Femur (tissue), 1 donor: ENCODE measurements around the gene HEBP1.
A peak's percentile ranks its signal among the peaks of the same experiment; 100 is the strongest.

ENCODE experiments used
- DNase-seq: peaks from one replicate; pipeline ENCODE4 v3.0.0-alpha.2; 2017

Gene HEBP1

GRCh38 chr12:12987421-12987820 lies 12.6 kb downstream of the HEBP1 start:
- no peak for DNase-seq

- no peak for DNase-seq
Observed at GRCh38 chr12:12986775-12987331, 13.2 kb downstream of the HEBP1 start.

GRCh38 chr12:12985817-12986408 lies 14.2 kb downstream of the HEBP1 start:
- DNase-seq, result no peak

GRCh38 chr12:12984149-12984548 lies 15.9 kb downstream of the HEBP1 start:
- no peak for DNase-seq

GRCh38 chr12:12983420-12984035 lies 16.5 kb downstream of the HEBP1 start:
- DNase-seq, result peak; percentile 38

- DNase-seq, result no peak
Observed at GRCh38 chr12:12982331-12982730, 17.7 kb downstream of the HEBP1 start.

GRCh38 chr12:12979731-12980259 lies 20.3 kb downstream of the HEBP1 start:
- DNase-seq, result peak; percentile 76

GRCh38 chr12:12979126-12979525 lies 20.9 kb downstream of the HEBP1 start:
- no peak for DNase-seq

GRCh38 chr12:12977231-12977630 lies 22.8 kb downstream of the HEBP1 start:
- no peak for DNase-seq

GRCh38 chr12:12976366-12976765 lies 23.7 kb downstream of the HEBP1 start:
- DNase-seq, result no peak

GRCh38 chr12:12975322-12976077 lies 24.6 kb downstream of the HEBP1 start:
- DNase-seq, result no peak

- DNase-seq, result no peak
Observed at GRCh38 chr12:12974211-12974610, 25.9 kb downstream of the HEBP1 start.

GRCh38 chr12:12973019-12973418 lies 27.0 kb downstream of the HEBP1 start:
- no peak for DNase-seq

- DNase-seq, result no peak
Observed at GRCh38 chr12:12965836-12966235, 34.2 kb downstream of the HEBP1 start.

- no peak for DNase-seq
Observed at GRCh38 chr12:12964255-12964654, 35.8 kb downstream of the HEBP1 start.

- DNase-seq, result no peak
Observed at GRCh38 chr12:12960639-12961209, 39.3 kb downstream of the HEBP1 start.

- no peak for DNase-seq
Observed at GRCh38 chr12:12958886-12959285, 41.2 kb downstream of the HEBP1 start.

- DNase-seq, result no peak
Observed at GRCh38 chr12:12954878-12955625, 45.0 kb downstream of the HEBP1 start.

GRCh38 chr12:12954356-12954755 lies 45.7 kb downstream of the HEBP1 start:
- DNase-seq, result no peak

- DNase-seq, result no peak
Observed at GRCh38 chr12:12952036-12952435, 48.0 kb downstream of the HEBP1 start, which contains the start of gene GPRC5D. GPRC5D (minus strand) TSS chr12:12952170; CDS start chr12:12950384, 1,786 bp downstream.

- DNase-seq, result no peak
Observed at GRCh38 chr12:12951504-12951903, 48.6 kb downstream of the HEBP1 start.

- DNase-seq, result no peak
Observed at GRCh38 chr12:12947902-12948301, 52.2 kb downstream of the HEBP1 start.
